Measurements from ENCODE around the gene NCOA3.

- no peak for TF ChIP-seq CTCF (conservative IDR thresholded peaks at IDR 0.05; ENCODE audit: low read length)
- TF ChIP-seq EZH2phosphoT487 (IDR thresholded peaks at IDR 0.05; ENCODE audit: borderline replicate concordance) = no peak
These were observed 45.6 kb upstream of the NCOA3 start for GRCh38 chr20:47456041-47456537.
